Esophagus muscularis mucosa (tissue), 3 donors: ENCODE data around the gene TMEM109.

Experiments
- POLR2A ChIP-seq: fragments of 450-650 bp; IDR thresholded peaks from one replicate; pipeline ENCODE4 v1.6.1; 2017; ENCODE audit warnings: antibody characterized with exemption, moderate library complexity, mild to moderate bottlenecking, low read depth
- TF ChIP-seq, protein P1 (sequence below), 3 experiments: fragments of 200-600 bp in 2 of 3; fragments of 450-650 bp in 1 of 3; sonication (generic) in 2 of 3; IDR thresholded peaks; one replicate each; pipeline ENCODE4 v1.5.1; 2017 to 2019; ENCODE audit warnings: antibody characterized with exemption in 3 of 3, mild to moderate bottlenecking in 2 of 3, moderate library complexity in 1 of 3

DNA sequence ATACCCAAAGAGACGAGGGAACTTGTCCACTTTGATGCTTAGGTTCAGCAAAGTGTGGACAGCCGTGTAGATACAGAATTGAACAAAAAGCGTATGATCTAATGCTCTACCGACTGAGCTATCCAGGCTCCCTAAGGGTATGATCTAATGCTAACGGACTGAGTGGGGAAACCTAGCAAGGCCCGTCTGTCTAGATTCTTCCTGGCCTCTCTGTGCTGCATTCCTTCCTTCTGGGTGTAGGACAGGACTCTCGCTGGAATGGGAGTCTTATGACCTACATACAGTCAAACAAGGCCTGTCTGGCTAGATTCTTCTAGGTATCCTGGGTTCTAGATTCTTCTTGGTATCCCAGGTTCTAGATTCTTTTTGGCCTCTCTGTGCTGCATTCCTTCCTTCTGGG, 46.4 kb downstream of the TMEM109 start:
- no peak for TF ChIP-seq POLR2A
- TF ChIP-seq, protein P1, sequence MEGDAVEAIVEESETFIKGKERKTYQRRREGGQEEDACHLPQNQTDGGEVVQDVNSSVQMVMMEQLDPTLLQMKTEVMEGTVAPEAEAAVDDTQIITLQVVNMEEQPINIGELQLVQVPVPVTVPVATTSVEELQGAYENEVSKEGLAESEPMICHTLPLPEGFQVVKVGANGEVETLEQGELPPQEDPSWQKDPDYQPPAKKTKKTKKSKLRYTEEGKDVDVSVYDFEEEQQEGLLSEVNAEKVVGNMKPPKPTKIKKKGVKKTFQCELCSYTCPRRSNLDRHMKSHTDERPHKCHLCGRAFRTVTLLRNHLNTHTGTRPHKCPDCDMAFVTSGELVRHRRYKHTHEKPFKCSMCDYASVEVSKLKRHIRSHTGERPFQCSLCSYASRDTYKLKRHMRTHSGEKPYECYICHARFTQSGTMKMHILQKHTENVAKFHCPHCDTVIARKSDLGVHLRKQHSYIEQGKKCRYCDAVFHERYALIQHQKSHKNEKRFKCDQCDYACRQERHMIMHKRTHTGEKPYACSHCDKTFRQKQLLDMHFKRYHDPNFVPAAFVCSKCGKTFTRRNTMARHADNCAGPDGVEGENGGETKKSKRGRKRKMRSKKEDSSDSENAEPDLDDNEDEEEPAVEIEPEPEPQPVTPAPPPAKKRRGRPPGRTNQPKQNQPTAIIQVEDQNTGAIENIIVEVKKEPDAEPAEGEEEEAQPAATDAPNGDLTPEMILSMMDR (IDR thresholded peaks at IDR 0.05) = no peak
